DND-41 (cell line): Measurements from ENCODE around the gene HSFX1.
"Not testable (repeated sequence)": the region's sequence is repeated elsewhere in the genome, so short reads cannot be mapped to it uniquely, and the experiment has no call there.

ENCODE experiments used
- EZH2 ChIP-seq: IDR thresholded peaks from 3 replicates; pipeline ENCODE4 v1.6.1; 2012; ENCODE audit warnings: borderline replicate concordance, low read depth, mild to moderate bottlenecking, moderate library complexity, low read length, inconsistent platforms; ENCODE audit not compliant: severe bottlenecking
- TF ChIP-seq, protein P1 (sequence below): IDR thresholded peaks from 2 replicates; pipeline ENCODE4 v1.5.1; 2012; ENCODE audit warnings: borderline replicate concordance, low read length, moderate library complexity, mild to moderate bottlenecking; ENCODE audit not compliant: poor library complexity, severe bottlenecking; ENCODE audit errors: extremely low read depth

DNA sequence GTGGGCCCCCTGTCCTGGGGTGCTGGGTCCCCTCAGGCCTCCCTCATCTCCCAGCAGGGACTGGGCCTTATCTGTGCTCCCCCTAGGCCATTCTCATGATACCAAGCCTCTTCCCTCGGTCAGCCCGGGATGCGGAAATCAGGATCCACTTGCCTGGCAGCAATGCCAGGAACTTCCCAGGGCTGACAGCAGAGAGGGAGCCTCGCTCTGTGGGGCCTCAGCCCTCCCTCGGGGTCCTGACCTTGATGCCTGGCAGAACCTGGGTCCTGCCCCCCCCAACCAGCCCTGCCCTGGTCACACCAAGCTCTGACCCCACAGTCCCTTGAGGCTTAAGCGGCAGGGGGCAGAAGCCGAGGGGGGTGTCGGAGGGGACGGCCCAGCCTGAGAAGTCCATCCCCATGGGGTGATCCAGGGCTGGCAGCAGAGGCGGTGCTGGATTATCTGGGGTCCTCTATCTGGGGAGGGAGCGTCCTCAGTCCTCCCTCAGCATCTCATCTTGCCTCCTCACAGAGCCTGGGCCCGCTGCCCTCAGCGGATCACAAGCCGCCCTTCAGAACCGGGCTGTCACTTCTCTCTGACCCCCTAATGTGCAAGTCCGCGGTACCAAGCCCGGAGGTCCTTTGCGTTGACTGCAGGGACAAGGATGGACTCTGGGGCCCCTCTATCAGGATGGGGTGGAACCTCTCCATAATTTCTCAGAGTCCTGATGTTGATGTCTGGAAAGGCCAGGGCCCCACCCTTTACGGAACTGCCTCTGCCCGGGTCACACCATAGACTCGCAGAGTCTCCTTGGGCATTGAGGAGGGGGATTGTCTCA is 11.8 kb upstream of the HSFX1 start:
- TF ChIP-seq, protein P1, sequence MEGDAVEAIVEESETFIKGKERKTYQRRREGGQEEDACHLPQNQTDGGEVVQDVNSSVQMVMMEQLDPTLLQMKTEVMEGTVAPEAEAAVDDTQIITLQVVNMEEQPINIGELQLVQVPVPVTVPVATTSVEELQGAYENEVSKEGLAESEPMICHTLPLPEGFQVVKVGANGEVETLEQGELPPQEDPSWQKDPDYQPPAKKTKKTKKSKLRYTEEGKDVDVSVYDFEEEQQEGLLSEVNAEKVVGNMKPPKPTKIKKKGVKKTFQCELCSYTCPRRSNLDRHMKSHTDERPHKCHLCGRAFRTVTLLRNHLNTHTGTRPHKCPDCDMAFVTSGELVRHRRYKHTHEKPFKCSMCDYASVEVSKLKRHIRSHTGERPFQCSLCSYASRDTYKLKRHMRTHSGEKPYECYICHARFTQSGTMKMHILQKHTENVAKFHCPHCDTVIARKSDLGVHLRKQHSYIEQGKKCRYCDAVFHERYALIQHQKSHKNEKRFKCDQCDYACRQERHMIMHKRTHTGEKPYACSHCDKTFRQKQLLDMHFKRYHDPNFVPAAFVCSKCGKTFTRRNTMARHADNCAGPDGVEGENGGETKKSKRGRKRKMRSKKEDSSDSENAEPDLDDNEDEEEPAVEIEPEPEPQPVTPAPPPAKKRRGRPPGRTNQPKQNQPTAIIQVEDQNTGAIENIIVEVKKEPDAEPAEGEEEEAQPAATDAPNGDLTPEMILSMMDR: not testable (repeated sequence)
- not testable (repeated sequence) for TF ChIP-seq EZH2
